Epithelial cell of esophagus (primary cell): ENCODE results near the gene CPLANE2.

Source experiments
- DNase-seq: peaks from one replicate; pipeline ENCODE4 v3.0.0; 2010; ENCODE audit warnings: low read depth
- H3K4me3 ChIP-seq: 2 replicates; pipeline ENCODE4 v1.5.1; 2011; ENCODE audit warnings: mild to moderate bottlenecking, low read length, control low read depth
- TF ChIP-seq, protein P1 (sequence below): IDR thresholded peaks from 2 replicates; pipeline ENCODE4 v1.5.1; 2011; ENCODE audit warnings: low read depth, mild to moderate bottlenecking, low read length, control low read depth, inconsistent platforms; ENCODE audit not compliant: insufficient read depth; ENCODE audit errors: missing control alignments

CPLANE2 gene

DNA sequence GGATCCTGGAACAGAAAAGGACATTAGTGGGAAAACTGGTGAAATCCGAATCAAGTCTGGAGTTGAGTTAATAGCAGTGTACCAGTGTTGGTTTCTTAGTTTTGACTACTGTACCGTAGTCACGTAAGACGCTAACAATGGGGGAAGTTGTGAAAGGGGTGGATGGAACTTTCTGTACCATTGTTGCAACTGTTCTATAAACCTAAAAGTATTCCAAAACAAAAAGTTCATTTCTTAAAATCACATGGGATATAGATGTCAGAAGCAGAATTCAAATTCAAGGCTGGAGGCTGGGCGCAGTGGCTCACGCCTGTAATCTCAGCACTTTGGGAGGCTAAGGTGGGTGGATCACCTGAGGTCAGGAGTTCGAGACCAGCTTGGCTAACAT, 41.5 kb downstream of the CPLANE2 start:
- H3K4me3 ChIP-seq: no peak overlapping the region
- TF ChIP-seq, protein P1, sequence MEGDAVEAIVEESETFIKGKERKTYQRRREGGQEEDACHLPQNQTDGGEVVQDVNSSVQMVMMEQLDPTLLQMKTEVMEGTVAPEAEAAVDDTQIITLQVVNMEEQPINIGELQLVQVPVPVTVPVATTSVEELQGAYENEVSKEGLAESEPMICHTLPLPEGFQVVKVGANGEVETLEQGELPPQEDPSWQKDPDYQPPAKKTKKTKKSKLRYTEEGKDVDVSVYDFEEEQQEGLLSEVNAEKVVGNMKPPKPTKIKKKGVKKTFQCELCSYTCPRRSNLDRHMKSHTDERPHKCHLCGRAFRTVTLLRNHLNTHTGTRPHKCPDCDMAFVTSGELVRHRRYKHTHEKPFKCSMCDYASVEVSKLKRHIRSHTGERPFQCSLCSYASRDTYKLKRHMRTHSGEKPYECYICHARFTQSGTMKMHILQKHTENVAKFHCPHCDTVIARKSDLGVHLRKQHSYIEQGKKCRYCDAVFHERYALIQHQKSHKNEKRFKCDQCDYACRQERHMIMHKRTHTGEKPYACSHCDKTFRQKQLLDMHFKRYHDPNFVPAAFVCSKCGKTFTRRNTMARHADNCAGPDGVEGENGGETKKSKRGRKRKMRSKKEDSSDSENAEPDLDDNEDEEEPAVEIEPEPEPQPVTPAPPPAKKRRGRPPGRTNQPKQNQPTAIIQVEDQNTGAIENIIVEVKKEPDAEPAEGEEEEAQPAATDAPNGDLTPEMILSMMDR: no peak
- no peak for DNase-seq

DNA sequence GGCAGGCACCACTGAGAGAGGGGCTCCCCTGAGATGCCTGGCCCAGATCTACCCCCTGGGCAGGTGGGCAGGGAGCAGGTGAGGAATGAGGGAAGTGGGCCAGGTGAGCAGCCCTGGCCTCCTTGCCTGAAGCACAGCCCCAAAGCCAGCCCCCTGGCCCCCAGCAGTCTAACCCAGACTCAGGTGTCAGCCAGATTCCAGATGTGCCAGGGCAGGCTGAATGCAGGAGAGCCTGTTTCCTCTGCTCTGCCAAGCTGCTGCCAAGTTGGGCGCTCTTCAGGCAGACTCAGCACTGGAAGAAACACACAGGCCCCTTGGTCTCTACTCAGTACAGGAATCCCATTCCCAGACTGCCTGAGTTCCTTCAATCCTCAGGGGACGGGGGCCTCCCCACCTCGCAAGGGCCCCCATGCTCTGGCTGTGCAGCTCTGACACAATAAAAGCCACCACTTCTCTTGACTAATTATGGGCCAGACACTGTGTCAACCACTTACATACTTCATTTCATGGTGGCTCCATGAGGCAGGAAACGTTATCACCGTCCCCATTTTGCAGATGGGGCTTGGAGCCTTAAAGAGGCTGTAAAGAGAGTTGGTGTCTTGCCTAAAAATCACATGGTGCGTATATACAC, 45.0 kb downstream of the CPLANE2 start:
- H3K4me3 ChIP-seq: no peak overlapping the region
- DNase-seq: peak; percentile 61
- TF ChIP-seq, protein P1: no peak

DNA sequence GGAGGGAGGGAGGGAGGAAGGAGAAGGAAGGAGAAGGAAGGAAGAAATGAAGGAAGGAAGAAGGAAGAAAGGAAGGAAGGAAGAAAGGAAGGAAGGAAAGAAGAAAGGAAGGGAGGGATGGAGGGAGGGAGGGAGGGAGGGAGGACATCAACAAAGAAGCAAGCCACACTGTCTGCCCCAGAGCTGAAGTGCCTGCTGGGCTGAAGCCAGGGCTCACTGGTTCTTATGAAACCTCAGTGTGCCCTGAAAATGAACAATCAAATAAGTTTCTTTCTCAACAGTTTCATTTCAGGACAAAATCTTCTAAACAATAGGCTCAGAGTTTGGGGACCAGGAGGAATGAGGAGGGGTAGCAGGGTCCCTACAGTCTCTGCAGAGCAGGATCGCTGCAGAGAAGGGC, 45.7 kb downstream of the CPLANE2 start:
- TF ChIP-seq, protein P1: no peak
- no peak for DNase-seq

DNA sequence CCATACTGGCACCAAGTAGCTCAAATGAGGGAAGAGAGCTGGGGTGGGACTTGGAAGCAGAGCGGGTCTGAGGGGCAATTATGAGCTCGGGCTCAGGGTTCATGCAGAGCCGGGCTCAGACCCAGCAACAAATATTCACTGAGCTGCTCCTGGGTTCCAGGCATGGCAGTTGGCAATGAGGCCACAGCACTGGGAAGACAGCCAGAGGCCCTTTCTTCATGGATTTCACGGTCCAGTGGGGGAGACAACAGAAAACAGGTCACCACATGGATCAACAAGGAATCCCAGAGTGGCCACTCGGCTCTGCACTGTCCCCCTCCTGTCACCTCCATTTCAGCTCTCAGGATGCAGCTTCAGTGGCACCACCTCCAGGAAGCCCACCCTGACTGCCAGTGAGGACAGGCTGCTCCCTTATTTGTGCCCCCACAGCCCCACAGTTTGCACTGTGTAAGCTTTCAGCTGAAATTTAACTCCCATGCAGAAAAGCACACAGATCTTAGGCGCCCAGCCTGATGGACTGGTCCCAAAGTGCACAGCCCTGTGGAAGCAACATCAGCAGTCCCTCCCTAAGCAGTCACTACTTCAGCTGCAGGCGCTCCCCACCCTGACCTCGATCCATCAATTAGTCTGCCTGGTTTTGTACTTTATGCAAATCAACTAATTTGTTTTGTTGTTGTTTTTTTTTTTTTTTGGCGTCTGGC, 46.9 kb downstream of the CPLANE2 start:
- DNase-seq: no peak
- TF ChIP-seq, protein P1: no peak
- no peak overlapping the region for H3K4me3 ChIP-seq

More for the DNA sequence above, 45.7 kb downstream of the CPLANE2 start:
- H3K4me3 ChIP-seq: no peak overlapping the region

DNA sequence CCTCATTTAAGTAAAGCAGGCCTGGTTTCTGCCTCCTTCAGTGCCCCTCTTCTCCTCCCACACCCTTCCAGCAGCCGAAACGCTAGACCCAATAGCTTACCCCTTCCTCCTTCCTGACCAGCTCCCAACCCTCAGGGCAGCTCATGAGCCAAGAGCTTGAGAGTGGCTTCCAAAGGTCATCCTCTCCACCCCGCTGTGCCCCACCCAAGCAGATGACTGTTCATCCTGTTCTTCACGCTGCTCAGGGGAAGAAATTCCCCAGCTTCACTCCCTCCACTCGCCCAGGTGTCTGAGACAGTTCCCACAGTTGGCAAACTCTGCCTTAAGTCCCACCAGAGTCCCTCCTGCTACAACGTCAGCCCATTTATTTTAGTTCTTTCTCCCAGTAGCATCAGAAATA, 48.0 kb downstream of the CPLANE2 start:
- H3K4me3 ChIP-seq: no peak overlapping the region
- TF ChIP-seq, protein P1: no peak
- peak; percentile 87 for DNase-seq

DNA sequence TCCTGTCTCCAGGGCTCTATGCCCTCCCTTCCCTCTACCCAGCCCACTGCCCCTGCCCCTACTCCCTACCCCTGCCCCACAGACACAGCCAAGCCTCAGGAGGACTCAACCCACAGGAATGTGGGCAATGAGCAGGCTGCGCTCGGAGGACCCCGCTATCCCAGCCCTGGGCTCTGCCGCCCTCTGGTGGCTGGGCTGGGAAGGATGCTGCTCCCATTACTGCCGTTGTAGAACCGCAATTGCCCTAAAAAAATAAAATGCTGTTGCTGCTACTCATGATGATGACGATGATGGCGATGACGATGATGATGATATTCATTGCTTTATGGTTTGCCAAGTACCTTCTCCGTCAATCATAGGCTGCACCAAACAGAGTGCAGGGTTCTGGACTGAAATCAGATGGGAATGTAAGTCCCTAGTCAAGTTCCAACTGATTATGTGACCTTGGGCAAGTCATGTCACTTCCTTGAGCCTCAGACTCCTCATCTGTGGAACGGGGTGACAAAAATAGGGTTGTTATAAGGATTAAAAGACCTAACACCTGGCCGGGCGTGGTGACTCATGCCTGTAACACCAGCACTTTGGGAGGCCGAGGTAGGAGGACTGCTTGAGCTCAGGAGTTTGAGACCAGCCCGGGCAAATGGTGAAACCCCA, 49.1 kb downstream of the CPLANE2 start:
- DNase-seq: peak; percentile 92
- TF ChIP-seq, protein P1: peak; percentile 96
- H3K4me3 ChIP-seq: no peak overlapping the region
